GM13977 (cell line): ENCODE measurements around the gene CABP1.
"Not testable (repeated sequence)": the region's sequence is repeated elsewhere in the genome, so short reads cannot be mapped to it uniquely, and the experiment has no call there.

Experiments
- DNase-seq: peaks from one replicate; pipeline ENCODE4 v3.0.0; 2012; ENCODE audit warnings: low spot score
- in situ Hi-C: fragments of 300-500 bp; cut with MboI; formaldehyde crosslinking; loops from one replicate; pipeline ENCODE4 v1.12.0; 2022; ENCODE audit warnings: low sequenced_read_pairs, low pct_unique_long_range_greater_than_20kb, mixed read lengths, inconsistent platforms; ENCODE audit not compliant: unreplicated experiment
- TF ChIP-seq, protein P1 (sequence below): IDR thresholded peaks from 2 replicates; pipeline ENCODE4 v1.5.1; 2012; ENCODE audit warnings: mild to moderate bottlenecking, control low read depth; ENCODE audit not compliant: insufficient read depth; ENCODE audit errors: extremely low read depth, missing control alignments

The CABP1 gene

GRCh38 chr12:120666571-120667390 lies 26.4 kb downstream of the CABP1 start:
- in situ Hi-C loops, result no loop called here
- TF ChIP-seq, protein P1, sequence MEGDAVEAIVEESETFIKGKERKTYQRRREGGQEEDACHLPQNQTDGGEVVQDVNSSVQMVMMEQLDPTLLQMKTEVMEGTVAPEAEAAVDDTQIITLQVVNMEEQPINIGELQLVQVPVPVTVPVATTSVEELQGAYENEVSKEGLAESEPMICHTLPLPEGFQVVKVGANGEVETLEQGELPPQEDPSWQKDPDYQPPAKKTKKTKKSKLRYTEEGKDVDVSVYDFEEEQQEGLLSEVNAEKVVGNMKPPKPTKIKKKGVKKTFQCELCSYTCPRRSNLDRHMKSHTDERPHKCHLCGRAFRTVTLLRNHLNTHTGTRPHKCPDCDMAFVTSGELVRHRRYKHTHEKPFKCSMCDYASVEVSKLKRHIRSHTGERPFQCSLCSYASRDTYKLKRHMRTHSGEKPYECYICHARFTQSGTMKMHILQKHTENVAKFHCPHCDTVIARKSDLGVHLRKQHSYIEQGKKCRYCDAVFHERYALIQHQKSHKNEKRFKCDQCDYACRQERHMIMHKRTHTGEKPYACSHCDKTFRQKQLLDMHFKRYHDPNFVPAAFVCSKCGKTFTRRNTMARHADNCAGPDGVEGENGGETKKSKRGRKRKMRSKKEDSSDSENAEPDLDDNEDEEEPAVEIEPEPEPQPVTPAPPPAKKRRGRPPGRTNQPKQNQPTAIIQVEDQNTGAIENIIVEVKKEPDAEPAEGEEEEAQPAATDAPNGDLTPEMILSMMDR, result no peak
- no peak for DNase-seq

DNA sequence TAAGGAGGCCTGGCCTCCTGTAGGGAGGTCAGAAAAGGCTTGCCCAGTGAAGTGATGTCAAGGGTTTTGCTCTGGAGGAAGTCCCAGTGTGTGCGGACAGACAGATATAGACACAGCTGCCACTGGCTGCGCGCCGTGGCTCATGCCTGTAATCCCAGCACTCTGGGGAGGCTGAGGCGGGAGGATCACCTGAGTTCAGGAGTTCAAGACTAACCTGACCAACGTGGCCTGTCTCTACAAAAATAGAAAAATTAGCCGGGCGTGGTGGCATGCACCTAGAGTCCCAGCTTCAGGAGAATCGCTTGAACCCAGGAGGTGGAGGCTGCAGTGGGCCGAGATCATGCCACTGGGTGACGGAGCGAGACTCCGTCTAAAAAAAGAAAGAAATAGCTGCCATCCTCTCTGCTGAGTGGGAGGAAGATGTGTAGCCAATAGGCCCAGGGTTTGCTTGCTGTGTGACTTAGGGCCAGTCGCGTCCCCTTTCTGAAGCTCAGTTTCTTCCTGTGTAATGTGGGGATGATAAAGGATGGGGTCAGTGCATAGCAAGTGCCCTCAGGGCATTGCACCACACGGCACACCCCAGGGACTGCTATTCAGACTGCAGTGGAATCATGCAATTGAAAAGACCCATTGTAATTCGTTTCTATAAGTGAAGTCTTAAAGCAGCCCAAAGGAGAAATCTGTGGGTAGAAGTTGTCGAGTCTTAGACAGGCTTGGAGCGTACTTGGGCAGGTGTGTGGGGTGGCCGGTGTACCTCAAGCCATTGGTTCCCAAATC lies 27.9 kb downstream of the CABP1 start:
- DNase-seq, result no peak
- in situ Hi-C loops, result no loop called here
- TF ChIP-seq, protein P1, result no peak

- TF ChIP-seq, protein P1, result no peak
- in situ Hi-C loops, result no loop called here
- DNase-seq, result peak; percentile 64
Observed at GRCh38 chr12:120668868-120669840, 28.7 kb downstream of the CABP1 start.

GRCh38 chr12:120670237-120670636 lies 29.8 kb downstream of the CABP1 start:
- in situ Hi-C loops, DNase-seq: not testable (repeated sequence)

GRCh38 chr12:120670667-120671066 lies 30.2 kb downstream of the CABP1 start:
- DNase-seq, result no peak
- in situ Hi-C loops, result no loop called here

DNA sequence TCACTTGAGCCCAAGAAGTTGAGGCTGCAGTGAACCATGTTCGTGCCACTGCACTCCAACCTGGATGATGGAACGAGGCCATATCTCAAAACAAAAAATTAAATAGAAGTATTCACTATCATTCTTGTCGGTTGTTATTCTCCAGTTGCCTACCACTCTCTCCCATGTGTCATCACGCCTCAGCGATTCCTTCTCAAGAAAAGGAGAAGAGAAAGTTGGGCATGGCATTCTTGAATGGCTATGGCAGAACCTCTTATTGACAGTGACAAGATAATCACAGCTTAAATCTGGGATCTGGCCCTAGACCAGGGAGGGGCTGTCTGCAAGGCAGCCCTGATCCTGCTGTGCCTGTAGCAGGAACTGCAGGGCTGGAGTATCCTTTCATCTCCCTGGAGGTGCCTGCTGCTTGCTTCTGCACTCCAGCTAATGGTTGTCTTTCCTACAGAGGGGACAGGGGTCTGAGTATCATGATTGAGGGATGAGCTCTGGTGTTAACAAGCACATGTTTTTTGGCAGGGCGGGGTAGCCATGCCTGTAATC lies 33.7 kb downstream of the CABP1 start:
- no peak for DNase-seq
- in situ Hi-C loops, result no loop called here
- TF ChIP-seq, protein P1, result no peak

More at GRCh38 chr12:120670667-120671066, 30.2 kb downstream of the CABP1 start:
- TF ChIP-seq, protein P1, result no peak
